LoVo (cell line): ENCODE results near the gene GRB10.
"Not testable (repeated sequence)": the region's sequence is repeated elsewhere in the genome, so short reads cannot be mapped to it uniquely, and the experiment has no call there.

Experiments
- DNase-seq: peaks from one replicate; pipeline ENCODE4 v3.0.0-alpha.2; 2016; ENCODE audit warnings: low spot score

Gene GRB10

DNA sequence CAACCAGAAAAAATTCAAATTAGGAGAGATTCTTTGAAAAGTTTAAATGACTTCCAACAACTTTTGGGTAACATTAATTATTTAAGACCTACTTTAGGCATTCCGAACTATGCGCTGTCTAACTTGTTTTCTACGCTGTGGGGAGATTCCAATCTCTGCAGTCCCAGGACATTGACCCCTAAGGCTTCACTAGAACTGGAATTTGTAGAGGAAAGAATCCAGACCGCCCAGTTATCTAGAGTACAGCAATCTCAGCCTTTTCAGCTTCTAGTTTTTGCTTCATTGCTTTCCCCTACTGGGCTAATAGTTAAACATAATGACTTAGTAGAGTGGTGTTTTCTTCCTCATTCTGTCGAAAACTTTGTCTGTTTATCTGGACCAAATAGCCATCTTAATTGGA is 202.6 kb downstream of the GRB10 start:
- DNase-seq = no peak

DNA sequence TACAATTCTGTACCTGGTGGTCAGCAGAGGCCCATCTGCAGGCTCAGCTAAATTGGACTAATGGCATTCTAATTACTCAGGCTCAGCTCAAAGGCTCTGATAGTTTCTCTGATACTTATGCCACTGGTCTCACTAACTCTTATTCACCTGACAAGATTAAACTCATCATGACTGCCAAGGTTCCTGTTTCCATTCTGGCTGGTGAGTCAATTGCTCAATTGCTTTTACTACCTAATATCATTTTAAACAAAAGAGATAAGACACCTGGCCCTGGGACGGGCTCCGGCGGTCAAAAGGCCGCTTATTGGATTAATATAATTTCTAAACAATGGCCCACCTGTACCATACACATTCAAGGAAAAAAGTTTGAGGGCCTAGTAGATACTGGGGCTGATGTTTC is 204.6 kb downstream of the GRB10 start:
- DNase-seq = not testable (repeated sequence)

DNA sequence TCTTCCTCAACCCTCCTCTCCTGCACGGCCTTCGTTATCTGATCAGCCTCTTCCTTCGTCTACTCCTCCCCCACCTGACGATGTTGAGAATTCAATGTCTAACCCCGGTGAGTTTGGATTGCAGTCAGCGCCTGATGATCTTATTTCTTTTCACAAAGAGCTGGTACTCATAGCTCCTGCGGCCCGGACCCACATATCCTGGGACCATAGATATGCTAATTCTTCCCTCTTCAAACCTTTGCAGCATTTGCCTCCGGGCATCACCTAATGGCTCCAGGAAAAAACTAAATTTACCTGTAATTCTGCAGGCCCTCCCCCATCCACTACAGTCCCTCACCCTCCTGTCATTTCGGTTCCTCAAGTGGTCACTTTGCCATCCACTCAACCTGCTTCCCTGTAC is 205.1 kb downstream of the GRB10 start:
- DNase-seq = no peak

DNA sequence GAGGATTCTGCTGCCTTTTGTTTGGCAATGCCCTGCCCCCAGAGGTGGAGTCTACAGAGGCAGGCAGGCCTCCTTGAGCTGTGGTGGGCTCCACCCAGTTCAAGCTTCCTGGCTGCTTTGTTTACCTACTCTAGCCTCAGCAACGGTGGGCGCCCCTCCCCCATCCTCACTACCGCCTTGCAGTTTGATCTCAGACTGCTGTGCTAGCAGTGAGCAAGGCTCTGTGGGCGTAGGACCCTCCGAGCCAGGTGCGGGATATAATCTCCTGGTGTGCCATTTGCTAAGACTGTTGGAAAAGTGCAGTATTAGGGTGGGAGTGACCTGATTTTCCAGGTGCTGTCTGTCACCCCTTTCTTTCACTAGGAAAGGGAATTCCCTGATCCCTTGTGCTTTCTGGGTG is 206.3 kb downstream of the GRB10 start:
- not testable (repeated sequence) for DNase-seq

DNA sequence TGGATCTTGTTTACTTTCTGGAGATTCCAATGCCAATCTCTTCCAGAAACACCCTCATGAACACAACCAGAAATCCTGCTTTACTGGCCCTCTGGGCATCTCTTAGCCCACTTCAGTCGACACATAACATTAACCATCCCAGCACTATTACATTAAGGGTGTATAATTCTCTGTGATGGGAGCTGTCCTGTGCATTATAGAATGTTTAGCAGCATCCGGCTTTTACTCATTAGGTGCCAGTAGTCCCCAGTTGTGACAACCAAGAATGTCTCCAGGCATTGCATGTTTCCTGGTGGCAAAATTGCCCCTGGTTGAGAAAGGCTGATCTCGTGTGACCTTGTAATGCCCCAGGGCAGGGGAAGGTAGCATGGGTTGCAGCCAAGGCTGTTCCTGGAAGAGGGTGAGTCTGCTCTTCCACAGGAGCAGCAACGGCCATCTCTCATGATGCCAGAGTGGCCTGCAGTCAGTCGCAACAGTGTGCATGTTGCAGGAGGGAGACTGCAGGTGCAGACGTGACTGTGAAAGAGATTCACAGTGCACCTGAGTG is 214.9 kb downstream of the GRB10 start:
- DNase-seq = no peak

DNA sequence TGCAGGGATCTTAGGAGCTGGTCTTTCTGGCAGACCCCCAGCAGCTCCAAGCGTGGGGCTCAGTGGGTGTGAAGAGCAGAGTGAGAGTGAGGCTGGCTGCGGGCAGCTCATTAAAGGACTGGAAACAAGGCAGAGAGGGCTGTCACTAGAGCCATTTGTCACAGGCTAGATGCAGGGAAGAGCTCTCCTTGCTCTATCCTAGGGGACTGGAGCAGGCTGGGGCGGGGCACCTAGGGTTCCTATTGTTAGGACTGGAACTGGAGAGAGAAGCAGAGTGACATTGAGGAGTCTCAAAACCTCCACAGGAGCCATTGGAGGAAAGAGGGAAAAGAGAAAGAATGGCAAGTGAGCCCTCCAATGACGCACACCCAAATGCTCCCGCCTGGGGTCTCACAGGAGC is 216.7 kb downstream of the GRB10 start:
- DNase-seq = no peak

DNA sequence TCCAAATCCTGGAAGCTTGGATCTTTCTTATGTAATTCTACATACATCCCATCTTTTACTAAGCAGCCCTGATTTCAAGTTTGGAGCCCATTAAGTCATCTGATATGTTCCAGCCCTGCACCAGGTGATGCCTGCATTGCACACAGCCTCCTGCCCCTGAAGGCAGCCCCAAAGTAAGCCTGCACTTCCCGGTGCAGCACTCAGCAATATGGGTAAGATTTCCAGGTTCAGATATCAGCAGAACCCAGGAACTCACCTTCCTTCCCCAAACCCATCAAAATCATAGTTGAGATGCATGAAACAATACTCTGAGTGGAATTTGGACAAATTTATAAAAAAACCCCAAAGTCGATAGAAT is 217.2 kb downstream of the GRB10 start:
- no peak for DNase-seq

DNA sequence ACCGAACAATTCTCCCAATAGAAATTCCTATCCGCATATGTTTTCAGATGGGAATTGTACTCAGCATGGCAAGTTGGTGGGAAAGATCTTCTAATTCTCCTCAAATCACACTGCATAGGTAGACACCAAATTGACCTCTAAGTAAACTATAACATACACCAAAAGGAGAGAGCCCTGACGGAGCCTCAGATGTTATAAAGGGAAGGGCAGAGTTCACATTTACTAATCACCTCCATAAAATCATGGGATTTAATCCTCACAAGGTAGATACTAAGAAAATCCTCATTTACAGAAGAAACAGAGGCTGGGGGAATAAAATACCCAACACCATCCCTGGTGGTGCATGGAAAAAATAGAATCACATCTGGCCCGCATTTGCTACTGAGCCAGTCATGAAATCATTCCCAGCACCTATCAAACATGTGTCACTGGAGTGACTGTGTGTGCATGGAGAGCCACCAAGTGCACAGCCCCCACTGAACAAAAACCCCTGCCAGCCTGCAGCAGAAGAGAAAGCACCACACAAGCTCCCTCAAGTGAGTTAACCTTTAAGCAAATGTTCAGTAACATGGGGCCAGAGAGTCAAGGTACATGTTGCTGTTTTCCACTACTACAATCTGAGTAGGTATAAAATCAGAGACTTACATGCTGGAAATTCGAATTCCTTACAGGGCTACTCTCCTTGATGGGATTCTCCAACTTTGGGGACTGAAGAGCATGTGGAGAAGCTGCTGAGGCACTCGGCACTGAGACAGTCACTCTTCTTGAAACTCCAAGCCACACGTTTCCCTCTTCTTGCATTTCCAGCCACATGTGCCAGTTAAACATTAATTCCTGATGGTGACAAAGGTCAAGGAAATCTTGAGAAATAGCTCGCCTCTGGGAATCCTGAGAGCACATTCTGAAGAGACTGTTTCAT is 217.8 kb downstream of the GRB10 start, which contains the start of gene DDC:
TSS of gene DDC (minus strand) at position 766 of the 919 bp plus-strand sequence. CDS start 21,320 bp downstream, outside the sequence.
- DNase-seq = peak; percentile 82

DNA sequence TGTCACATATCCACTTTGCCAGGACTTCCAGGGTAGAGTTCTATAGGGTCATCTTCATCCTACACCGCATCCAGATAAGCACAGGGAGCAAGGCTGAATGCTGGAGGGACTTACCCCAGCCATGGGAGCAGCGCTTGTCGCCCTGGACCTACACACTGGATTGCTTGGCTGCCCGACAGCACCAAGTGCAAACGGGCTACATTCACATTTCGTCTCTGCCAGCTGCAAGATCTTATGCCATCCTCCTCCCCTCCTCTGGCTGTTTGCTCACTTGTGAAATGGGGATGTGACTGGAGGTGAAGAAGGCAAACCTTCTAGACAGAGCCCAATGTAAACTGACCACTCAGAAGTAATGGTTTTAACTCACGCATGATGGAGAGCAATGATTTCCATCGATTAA is 218.5 kb downstream of the GRB10 start:
- DNase-seq = no peak

DNA sequence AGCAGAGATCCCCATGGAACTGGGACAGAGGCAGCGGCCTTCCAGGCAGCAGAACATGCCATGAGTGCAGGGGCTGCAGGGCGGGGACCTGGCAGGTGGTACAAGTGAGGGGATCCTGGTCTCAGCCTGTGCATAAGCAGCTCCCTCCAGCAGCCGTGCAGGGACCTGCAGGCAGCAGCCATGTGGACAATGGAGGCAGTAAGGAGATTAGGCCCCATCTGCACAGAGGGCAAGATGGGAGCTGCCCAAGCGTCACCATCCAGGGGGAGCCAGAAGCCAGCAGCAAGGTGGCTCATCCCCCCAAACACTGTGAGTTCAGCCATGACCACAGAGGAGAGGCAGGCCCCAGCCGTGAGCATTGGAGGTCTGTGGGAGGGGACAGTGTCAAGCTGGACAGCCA is 220.6 kb downstream of the GRB10 start:
- DNase-seq = no peak

DNA sequence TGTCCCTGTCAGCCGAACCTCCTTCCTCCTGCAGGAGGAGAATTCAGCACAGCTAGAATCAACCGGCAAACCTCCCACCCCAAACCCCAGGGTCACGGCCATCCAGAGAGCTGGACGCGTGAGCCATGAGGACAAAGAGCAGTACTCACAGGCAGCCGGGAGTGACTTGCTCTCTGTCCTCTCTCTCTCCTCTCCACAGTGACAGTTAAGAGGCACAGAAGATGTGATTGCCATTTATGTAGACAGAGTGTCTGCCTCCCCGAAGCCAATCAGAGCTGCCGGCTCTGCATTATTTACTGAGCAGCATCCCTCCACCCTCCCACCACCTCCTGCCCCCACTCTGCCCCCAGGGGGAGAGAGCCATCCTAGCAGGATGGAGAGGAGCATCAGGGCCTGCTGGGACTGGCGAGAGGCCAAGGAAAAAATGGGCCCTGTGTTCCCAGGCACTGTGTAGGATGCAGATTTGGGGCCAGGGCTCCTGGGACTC is 221.8 kb downstream of the GRB10 start:
- no peak for DNase-seq

DNA sequence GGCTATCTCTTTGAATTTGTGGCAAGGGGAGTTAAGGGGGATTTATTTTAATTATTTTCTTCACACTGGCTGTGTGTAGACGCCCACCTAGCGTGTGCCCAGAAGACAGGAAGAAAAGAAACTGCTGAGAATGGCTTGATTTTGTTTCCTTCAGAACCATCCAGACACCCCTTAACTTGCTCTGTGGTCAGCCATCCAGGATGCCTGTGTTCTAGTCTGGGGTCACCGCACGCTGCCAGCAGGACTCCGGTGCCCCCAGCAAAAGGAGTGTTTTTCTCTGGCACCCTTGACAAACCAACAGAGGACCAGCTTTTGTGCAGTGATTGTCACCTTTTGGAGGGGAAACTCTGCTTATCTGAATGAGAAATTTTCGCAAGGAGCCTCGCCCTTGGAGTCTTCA is 222.8 kb downstream of the GRB10 start:
- no peak for DNase-seq

DNA sequence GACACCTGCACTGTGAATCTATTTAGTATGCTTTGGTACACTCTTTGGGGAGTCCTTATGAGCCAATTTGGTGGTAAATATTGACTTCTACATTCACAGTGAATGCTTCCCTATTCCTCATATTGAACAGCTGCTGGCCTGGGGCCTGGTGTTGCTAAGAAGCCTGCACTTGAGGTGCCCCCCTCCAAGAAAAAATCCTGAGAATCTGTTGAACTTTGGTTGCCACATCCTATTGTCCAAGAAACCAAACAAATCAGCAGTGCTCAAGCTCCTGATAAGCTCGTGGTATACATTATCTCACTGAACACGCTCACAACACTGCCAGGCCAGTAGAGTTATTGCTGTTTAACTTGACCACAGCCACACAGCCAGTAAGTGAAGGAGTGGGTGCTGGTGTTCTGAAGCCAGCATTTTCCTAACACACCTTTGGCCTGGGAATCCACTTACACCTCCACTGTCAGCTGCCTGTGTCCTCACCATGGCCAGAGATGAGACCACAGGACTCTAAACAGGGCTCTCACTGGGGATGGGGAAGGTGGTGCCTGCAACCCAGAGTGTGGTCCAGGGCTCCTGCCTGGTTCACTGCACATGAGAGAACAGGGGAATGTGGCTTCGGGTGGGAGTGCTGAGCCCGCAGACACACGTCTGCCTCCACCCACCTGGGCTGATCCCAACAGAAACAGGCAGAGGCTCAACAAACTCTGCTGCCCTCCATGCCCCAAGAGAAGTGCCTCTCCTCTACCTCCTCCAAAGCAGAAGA is 224.2 kb downstream of the GRB10 start:
- no peak for DNase-seq

DNA sequence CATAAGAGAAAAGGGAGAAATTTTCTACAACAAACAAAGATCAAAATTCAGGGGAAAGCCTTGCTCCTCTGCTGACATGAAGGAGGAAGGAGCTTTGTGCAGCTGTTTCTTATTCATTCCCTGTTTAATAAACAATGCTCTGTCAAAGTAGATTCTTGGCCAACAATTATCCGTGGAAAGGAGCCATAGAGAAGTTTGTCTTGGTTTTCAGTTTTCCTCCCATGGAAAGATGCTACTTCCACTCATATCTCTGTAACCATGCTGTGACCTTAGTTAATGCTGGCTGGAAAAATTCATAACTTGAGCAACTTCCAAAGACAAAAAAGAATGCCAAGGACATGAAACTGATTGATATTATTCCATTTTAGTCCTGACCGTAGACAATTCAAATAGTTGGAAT is 225.6 kb downstream of the GRB10 start:
- DNase-seq = no peak

DNA sequence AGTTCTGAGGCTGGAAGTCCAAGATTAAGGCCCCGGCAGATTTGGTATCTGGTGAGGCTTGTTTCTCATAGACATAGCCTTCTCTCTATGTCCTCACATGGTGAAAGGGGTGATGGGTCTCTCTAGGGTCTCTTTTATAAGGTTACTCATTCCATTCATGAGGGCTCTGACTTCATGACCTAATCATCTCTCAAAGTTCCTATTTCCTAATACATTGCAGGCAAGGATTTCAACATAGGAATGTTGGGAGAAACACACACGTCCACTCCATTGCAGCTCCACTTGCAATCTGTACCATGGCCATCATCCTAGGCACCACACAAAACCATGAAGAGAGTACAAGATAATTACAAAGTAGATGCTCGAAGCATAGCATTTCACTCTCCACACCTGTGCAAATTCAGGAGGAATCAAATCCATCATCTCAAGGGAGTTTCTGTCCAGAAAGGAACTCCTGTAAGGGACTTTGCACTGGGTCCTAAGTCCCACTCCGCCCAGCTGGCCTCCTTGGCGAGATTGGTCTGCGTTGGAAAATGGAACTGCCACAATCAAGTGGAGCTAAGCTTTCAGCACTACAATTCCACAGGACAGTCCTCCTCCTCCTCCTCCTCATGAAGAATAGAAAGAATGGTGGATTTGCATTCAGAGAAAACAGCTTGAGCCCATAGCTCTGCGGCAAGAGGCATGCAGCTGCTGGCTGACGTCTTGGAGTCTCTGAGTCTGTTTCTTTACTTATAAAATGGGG is 226.3 kb downstream of the GRB10 start:
- no peak for DNase-seq

DNA sequence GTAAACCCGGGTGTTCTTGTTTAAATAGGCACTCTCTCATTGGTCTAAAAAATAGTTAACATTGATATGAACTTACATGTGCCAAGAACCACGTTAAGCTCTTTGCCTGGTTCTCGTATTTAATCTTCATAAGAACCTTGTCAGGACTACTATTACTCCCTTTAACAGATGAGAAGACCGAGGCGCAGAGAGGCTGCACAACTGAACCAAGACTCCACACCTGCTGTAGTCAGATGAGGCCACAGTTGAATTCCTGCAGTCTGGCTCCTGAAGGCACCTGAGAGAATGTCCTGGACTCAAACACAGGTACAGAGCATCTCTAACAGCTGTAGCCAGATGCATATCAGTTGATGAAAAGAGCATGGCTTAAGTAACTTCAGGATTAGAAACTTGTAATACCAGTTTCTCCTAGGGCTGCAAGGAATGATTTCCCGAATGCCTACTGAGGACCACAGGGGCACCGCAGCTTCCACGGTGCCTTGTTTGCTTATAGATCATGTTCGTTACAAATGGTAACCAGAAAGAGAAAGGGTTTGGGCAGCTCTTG is 227.0 kb downstream of the GRB10 start:
- DNase-seq = no peak

DNA sequence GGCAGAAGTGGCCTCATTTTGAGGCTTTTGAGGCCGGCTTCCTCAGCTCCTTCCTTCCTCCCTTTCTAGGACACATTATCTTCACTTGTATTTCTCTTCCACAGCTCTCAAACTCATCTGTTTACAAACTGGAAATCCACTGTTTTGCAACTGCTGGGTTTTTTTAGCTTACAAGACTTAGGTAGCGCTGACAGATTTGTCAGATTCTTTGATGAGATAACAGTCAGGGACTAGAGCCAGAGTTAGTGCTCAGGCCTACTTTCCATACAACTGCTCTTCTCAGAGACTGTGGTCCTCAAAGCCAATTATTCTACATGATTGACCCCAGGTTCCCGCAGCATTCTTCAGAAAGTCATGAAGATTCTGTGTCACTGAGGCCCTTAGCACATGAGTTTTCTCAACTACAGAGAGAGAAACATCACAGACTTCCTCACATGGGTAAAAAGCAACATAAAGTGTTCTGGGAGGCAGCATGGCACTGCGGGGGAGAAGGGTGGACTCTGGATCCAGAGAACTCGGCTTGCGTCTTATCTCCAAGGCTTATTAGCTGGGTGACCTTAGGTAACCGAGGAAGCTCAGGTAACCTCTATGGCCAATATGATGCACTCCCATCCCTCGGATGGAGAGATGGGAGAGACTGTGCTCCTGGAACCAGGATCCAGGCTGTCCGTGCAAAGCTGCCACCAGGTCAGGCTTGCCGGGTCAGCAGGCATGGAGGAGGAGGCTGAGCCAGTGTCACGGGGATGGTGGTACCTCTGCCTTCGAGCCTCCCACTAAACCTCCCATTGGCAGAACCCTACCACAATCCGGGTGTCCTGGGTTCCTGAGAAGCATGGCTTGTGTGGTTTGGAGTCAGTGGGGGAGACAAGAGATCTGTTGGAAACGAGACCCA is 228.0 kb downstream of the GRB10 start:
- no peak for DNase-seq

DNA sequence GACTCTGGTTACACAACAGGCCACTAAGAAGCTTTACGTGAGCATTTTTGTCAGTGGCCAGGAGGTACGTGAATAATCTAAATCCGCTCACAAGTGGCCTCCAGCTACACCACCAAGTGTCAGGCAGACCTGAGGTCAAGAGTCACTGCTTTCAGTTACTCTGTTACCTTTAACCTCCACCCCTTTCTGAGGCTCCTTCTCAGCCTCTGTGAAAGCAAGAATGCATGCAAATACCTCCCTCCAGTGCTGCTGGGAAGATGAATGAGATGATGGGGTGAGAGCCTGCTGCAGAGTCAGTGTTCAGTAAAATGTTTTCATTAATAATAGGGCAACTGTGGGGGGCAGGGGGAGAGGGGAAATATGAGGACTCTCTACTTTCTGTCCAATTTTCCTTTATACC is 228.7 kb downstream of the GRB10 start:
- DNase-seq = no peak

DNA sequence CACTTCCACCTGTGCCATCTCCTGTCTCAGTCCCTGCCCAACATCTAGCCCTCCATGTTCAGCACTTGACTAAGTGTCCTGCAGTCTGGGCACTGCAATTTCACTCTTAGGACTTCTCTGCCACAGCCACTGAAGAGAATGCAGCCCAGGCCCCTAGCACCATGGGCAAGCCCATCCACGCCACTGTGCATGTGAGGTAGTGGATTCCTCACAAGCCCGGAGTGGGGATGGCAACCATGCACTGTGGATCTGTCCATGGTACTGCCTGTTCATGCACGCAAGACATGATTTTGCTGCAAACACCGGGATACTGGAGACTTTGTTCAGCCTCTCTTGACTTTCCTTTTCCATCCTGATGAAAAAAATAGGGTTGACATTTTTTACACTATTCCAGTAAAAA is 229.8 kb downstream of the GRB10 start:
- DNase-seq = no peak

DNA sequence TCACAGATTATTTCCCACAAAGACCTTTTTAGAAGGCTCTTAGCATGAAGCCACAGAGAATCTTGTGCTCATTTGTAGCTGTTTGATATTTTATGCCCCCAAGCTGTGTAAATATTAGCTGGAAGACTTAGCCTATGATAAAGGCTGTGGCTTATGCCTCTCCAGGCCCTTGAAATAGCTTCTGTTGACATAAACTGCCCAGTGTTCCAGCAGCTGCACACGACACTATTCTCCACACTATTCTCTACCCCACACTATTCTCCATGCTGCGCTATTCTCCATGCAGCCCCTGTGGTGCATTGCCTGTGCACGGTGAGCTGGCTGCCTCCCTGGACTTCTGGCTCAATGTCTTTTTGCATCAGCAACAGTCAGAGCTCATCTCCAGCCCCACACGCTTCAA is 230.6 kb downstream of the GRB10 start:
- no peak for DNase-seq

DNA sequence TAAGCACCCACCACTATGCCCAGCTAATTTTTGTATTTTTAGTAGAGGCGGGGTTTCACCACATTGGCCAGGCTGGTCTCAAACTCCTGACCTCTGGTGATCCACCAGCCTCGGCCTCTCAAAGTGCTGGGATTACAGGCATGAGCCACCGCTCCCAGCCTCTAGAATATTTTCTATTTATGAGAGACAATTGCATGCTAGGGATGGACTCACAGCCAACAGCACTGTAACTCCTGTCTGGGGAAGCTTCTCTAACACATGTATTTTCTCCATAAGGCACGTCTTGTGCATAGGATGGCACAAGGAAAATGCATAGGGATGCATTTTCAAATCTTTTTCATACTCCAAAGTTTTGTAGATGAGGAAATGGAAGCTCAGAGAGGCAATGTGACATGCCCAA is 237.1 kb downstream of the GRB10 start:
- DNase-seq = not testable (repeated sequence)
